GM23338 (cell line): ENCODE data around the gene SRF. TPM values are rescaled to one million over a fixed set of nuclear protein-coding genes. Genes with fewer than 3 reads are reported as not detected.

Experiments
- ATAC-seq: fragments of 200-7000 bp; cut with Tn5 transposase; 3 replicates; pipeline ENCODE4 v1.9.1; 2020
- DNase-seq: peaks from one replicate; pipeline ENCODE4 v3.0.0-alpha.2; 2015; ENCODE audit warnings: low spot score
- H2AFZ ChIP-seq: fragments of 200-600 bp; sonication (generic); 2 replicates; pipeline ENCODE4 v1.8.0; 2016; ENCODE audit warnings: antibody characterized with exemption, mild to moderate bottlenecking, moderate library complexity
- H3F3A ChIP-seq: fragments of 200-600 bp; sonication (generic); replicated peaks from 2 replicates; pipeline ENCODE4 v1.8.0; 2017; ENCODE audit warnings: antibody characterized with exemption, mixed run types, low read depth
- H3K27ac ChIP-seq: fragments of 200-600 bp; sonication (generic); 2 replicates; pipeline ENCODE4 v1.6.1; 2016; ENCODE audit warnings: low read depth
- H3K27me3 ChIP-seq: fragments of 200-600 bp; sonication (generic); 2 replicates; pipeline ENCODE4 v1.8.0; 2016; ENCODE audit warnings: mild to moderate bottlenecking, mixed run types, moderate library complexity; ENCODE audit not compliant: insufficient read depth
- H3K36me3 ChIP-seq: fragments of 200-600 bp; sonication (generic); 2 replicates; pipeline ENCODE4 v1.8.0; 2016; ENCODE audit warnings: mild to moderate bottlenecking; ENCODE audit not compliant: insufficient read depth
- H3K4me1 ChIP-seq: fragments of 200-600 bp; sonication (generic); 2 replicates; pipeline ENCODE4 v1.8.0; 2016; ENCODE audit warnings: mild to moderate bottlenecking, moderate library complexity; ENCODE audit not compliant: insufficient read depth
- H3K4me2 ChIP-seq: fragments of 200-600 bp; sonication (generic); 2 replicates; pipeline ENCODE4 v1.7.1; 2017; ENCODE audit warnings: mixed run types
- H3K4me3 ChIP-seq: fragments of 200-600 bp; sonication (generic); 2 replicates; pipeline ENCODE4 v1.6.1; 2016; ENCODE audit warnings: mixed run types
- H3K79me2 ChIP-seq: fragments of 200-600 bp; sonication (generic); replicated peaks from 2 replicates; pipeline ENCODE4 v1.8.0; 2017; ENCODE audit warnings: mild to moderate bottlenecking; ENCODE audit not compliant: insufficient read depth
- H3K9me2 ChIP-seq: fragments of 200-600 bp; sonication (generic); 2 replicates; pipeline ENCODE4 v1.8.0; 2017; ENCODE audit not compliant: insufficient read depth
- H4K20me1 ChIP-seq: fragments of 200-600 bp; sonication (generic); replicated peaks from 2 replicates; pipeline ENCODE4 v1.8.0; 2017; ENCODE audit warnings: mild to moderate bottlenecking; ENCODE audit not compliant: insufficient read depth
- H3K27ac Mint-ChIP-seq: 2 replicates; pipeline ENCODE4 v1.8.0; 2020; ENCODE audit warnings: inconsistent platforms, mild to moderate bottlenecking, moderate library complexity, mixed read lengths
- H3K27me3 Mint-ChIP-seq: 3 replicates; pipeline ENCODE4 v1.8.0; 2022; ENCODE audit warnings: low read depth, mild to moderate bottlenecking, moderate library complexity, mixed read lengths, inconsistent platforms; ENCODE audit not compliant: insufficient read depth, poor library complexity
- H3K36me3 Mint-ChIP-seq: 3 replicates; pipeline ENCODE4 v1.8.0; 2021; ENCODE audit warnings: low read depth, mild to moderate bottlenecking, inconsistent platforms, moderate library complexity, mixed read lengths
- H3K4me1 Mint-ChIP-seq: 3 replicates; pipeline ENCODE4 v1.8.0; 2020; ENCODE audit warnings: mild to moderate bottlenecking, inconsistent platforms, mixed read lengths
- H3K4me3 Mint-ChIP-seq: 3 replicates; pipeline ENCODE4 v1.8.0; 2021; ENCODE audit warnings: moderate library complexity, mild to moderate bottlenecking, inconsistent platforms, mixed read lengths
- H3K9me3 Mint-ChIP-seq: 3 replicates; pipeline ENCODE4 v1.8.0; 2020; ENCODE audit warnings: moderate library complexity, mild to moderate bottlenecking, inconsistent platforms, mixed read lengths
- CREB1 ChIP-seq: fragments of 250-450 bp; sonication (Bioruptor Pico); IDR thresholded peaks from 2 replicates; pipeline ENCODE4 v1.5.0; 2020; ENCODE audit warnings: low read depth, mild to moderate bottlenecking, moderate library complexity
- CTCF ChIP-seq, 2 experiments: fragments of 200-600 bp in 1 of 2; sonication (generic) in 1 of 2; conservative IDR thresholded peaks; 2 replicates each; pipeline versions ENCODE4 v1.5.1 to v1.6.1; 2016 to 2017; ENCODE audit warnings: antibody characterized with exemption in 2 of 2, low read depth in 2 of 2, mild to moderate bottlenecking in 2 of 2, moderate library complexity in 1 of 2
- ETS1 ChIP-seq: IDR thresholded peaks from 2 replicates; pipeline ENCODE4 v1.6.1; 2016; ENCODE audit warnings: antibody characterized with exemption
- EZH2 ChIP-seq: fragments of 200-600 bp; sonication (generic); IDR thresholded peaks from one replicate; pipeline ENCODE4 v1.8.0; 2017; ENCODE audit warnings: antibody characterized with exemption, mild to moderate bottlenecking, low read depth; ENCODE audit not compliant: unreplicated experiment
- JUNB ChIP-seq: IDR thresholded peaks from one replicate; pipeline ENCODE4 v1.6.1; 2016; ENCODE audit warnings: antibody characterized with exemption; ENCODE audit not compliant: unreplicated experiment
- POLR2AphosphoS5 ChIP-seq: IDR thresholded peaks from 2 replicates; pipeline ENCODE4 v1.6.1; 2016; ENCODE audit warnings: antibody characterized with exemption, low read depth
- STAT1 ChIP-seq: IDR thresholded peaks from one replicate; pipeline ENCODE4 v1.6.1; 2016; ENCODE audit warnings: antibody characterized with exemption; ENCODE audit not compliant: unreplicated experiment
- ZNF114 ChIP-seq: fragments of 250-450 bp; sonication (Bioruptor Pico); IDR thresholded peaks from 2 replicates; pipeline ENCODE4 v1.5.0; 2020; ENCODE audit warnings: mild to moderate bottlenecking, moderate library complexity
- ZNF331 ChIP-seq: fragments of 250-450 bp; sonication (Bioruptor Pico); IDR thresholded peaks from 2 replicates; pipeline ENCODE4 v1.5.0; 2020; ENCODE audit warnings: low read depth, mild to moderate bottlenecking, moderate library complexity
- ZNF462 ChIP-seq: fragments of 250-450 bp; sonication (Bioruptor Pico); IDR thresholded peaks from 2 replicates; pipeline ENCODE4 v1.5.0; 2020; ENCODE audit warnings: mild to moderate bottlenecking, moderate library complexity
- polyA plus RNA-seq: library from polyadenylated mRNA; unstranded; fragments of >200 nt; fragmentation: Nextera tagmentation; extraction: Ambion mirVana; gene quantifications from 2 replicates; pipeline ENCODE4 v1.2.1, GENCODE V29; 2016
- total RNA-seq: library from RNA; depleted of rRNA; stranded (reverse); fragments of >200 nt; shearing (Covaris generic); gene quantifications from 2 replicates; pipeline ENCODE4 v1.2.3, GENCODE V29; 2014

Gene SRF
- total and polyA plus RNA-seq, 2 experiments from 2014 or later = 9.9 to 54.9 TPM

GRCh38 chr6:43188426-43188825, 17.4 kb downstream of the SRF start:
- Mint-ChIP-seq H3K4me3 (no peak overlapping the region), H3K9me3 (no peaks in the 10 kb centered on the region), H3K4me1 (peaks cover under 1% of the 10 kb centered on the region; the same call in 1 of the 3 replicates), H3K36me3 (peaks cover 7% of the 10 kb centered on the region), H3K27ac (no peak overlapping the region), H3K27me3 (peaks cover 13% of the 10 kb centered on the region)
- Histone ChIP-seq H3K27me3 (no peaks in the 10 kb centered on the region), H2AFZ (no peak overlapping the region), H3K4me2 (no peak overlapping the region), H3F3A (no peaks in the 10 kb centered on the region), H3K79me2 (no peaks in the 10 kb centered on the region), H3K27ac (no peak overlapping the region), H3K36me3 (no peaks in the 10 kb centered on the region), H4K20me1 (no peaks in the 10 kb centered on the region), H3K4me3 (no peak overlapping the region), H3K4me1 (no peaks in the 10 kb centered on the region), H3K9me2 (no peaks in the 10 kb centered on the region)
- DNase-seq (no peak), ATAC-seq (no peak)
- TF ChIP-seq CREB1 (CRISPR knock-in tag) (no peak), CTCF (conservative IDR thresholded peaks at IDR 0.05; ENCODE audit: low read depth in 2 of 2) (no peak), JUNB (no peak)

- no peak for DNase-seq
- H3K4me3 Mint-ChIP-seq = no peak overlapping the region
- H3K79me2 ChIP-seq = no peaks in the 10 kb centered on the region
- H3K36me3 Mint-ChIP-seq = peaks cover 7% of the 10 kb centered on the region
- H3K27me3 Mint-ChIP-seq = peaks cover 12% of the 10 kb centered on the region
- H3K27ac Mint-ChIP-seq = no peak overlapping the region
- no peaks in the 10 kb centered on the region for H3K36me3 ChIP-seq
- H3F3A ChIP-seq = no peaks in the 10 kb centered on the region
- no peaks in the 10 kb centered on the region for H3K27me3 ChIP-seq
- H3K4me1 ChIP-seq = no peaks in the 10 kb centered on the region
- no peaks in the 10 kb centered on the region for H3K9me2 ChIP-seq
- no peak overlapping the region for H3K4me3 ChIP-seq
- H3K4me1 Mint-ChIP-seq = no peaks in the 10 kb centered on the region
- H3K4me2 ChIP-seq = no peak overlapping the region
- H4K20me1 ChIP-seq = no peaks in the 10 kb centered on the region
- no peaks in the 10 kb centered on the region for H3K9me3 Mint-ChIP-seq
- ATAC-seq = no peak
- H3K27ac ChIP-seq = no peak overlapping the region
- no peak overlapping the region for H2AFZ ChIP-seq
- no peak for TF ChIP-seq ZNF462 (CRISPR knock-in tag)
- TF ChIP-seq CREB1 (CRISPR knock-in tag) = no peak
- no peak for TF ChIP-seq ZNF114 (CRISPR knock-in tag)
- no peak for TF ChIP-seq EZH2
- TF ChIP-seq JUNB = no peak
- TF ChIP-seq ZNF331 (CRISPR knock-in tag) = no peak
- TF ChIP-seq ETS1 = no peak
- no peak for TF ChIP-seq CTCF (conservative IDR thresholded peaks at IDR 0.05; ENCODE audit: low read depth in 2 of 2)
- no peak for TF ChIP-seq POLR2AphosphoS5
- TF ChIP-seq STAT1 = no peak
Observed at GRCh38 chr6:43189776-43190304, 18.8 kb downstream of the SRF start.
